HepG2 (cell line): ENCODE results near the gene MTTP. TPM values are rescaled to one million over a fixed set of nuclear protein-coding genes. Genes with fewer than 3 reads are reported as not detected.
A peak's percentile ranks its signal among the peaks of the same experiment; 100 is the strongest.

ENCODE experiments used
- CENPX ChIP-seq: sonication (generic); formaldehyde crosslinking; IDR thresholded peaks from 2 replicates; pipeline ENCODE4 v1.9.0; 2021; ENCODE audit warnings: mild to moderate bottlenecking, missing genetic modification reagents, moderate library complexity
- CREM ChIP-seq, 2 experiments: sonication (generic) in 1 of 2; formaldehyde crosslinking in 1 of 2; IDR thresholded peaks; 2 replicates each; pipeline versions ENCODE4 v1.4.0 to v1.6.1; 2016 to 2020; ENCODE audit warnings: antibody characterized with exemption in 1 of 2, mild to moderate bottlenecking in 1 of 2, missing genetic modification reagents in 1 of 2
- FOXO1 ChIP-seq: sonication (generic); formaldehyde crosslinking; IDR thresholded peaks from 2 replicates; pipeline ENCODE4 v1.4.0; 2020; ENCODE audit warnings: missing genetic modification reagents
- GABPA ChIP-seq, 2 experiments: IDR thresholded peaks; 2 replicates each; pipeline ENCODE4 v1.6.1; 2011 to 2016; ENCODE audit warnings: low read depth in 2 of 2, low read length in 1 of 2, missing biosample characterization in 1 of 2, missing genetic modification characterization in 1 of 2
- KDM5B ChIP-seq: sonication (generic); formaldehyde crosslinking; IDR thresholded peaks from 2 replicates; pipeline ENCODE4 v1.4.0; 2020; ENCODE audit warnings: missing genetic modification reagents, mild to moderate bottlenecking, borderline replicate concordance
- KDM6A ChIP-seq: IDR thresholded peaks from 2 replicates; pipeline ENCODE4 v1.6.1; 2016; ENCODE audit warnings: low read depth
- PLSCR1 ChIP-seq: sonication (generic); formaldehyde crosslinking; IDR thresholded peaks from 2 replicates; pipeline ENCODE4 v1.5.0; 2020; ENCODE audit warnings: missing genetic modification reagents, mild to moderate bottlenecking, borderline replicate concordance
- ZMYM2 ChIP-seq: sonication (generic); formaldehyde crosslinking; IDR thresholded peaks from 2 replicates; pipeline ENCODE4 v1.8.0; 2022; ENCODE audit warnings: mild to moderate bottlenecking, missing genetic modification reagents
- ZNF333 ChIP-seq: sonication (generic); formaldehyde crosslinking; IDR thresholded peaks from 2 replicates; pipeline ENCODE4 v1.4.0; 2020; ENCODE audit warnings: mild to moderate bottlenecking, missing genetic modification reagents, borderline replicate concordance
- ZNF569 ChIP-seq: sonication (generic); formaldehyde crosslinking; IDR thresholded peaks from 2 replicates; pipeline ENCODE4 v1.5.0; 2020; ENCODE audit warnings: mild to moderate bottlenecking, missing genetic modification reagents, moderate library complexity, borderline replicate concordance
- ZNF850 ChIP-seq: sonication (generic); formaldehyde crosslinking; conservative IDR thresholded peaks from 2 replicates; pipeline ENCODE4 v1.9.0; 2021; ENCODE audit warnings: mild to moderate bottlenecking, missing genetic modification reagents
- polyA plus RNA-seq, 8 experiments: library from polyadenylated mRNA; depleted of rRNA in 3 of 8; stranded (reverse) in 7 of 8; unstranded in 1 of 8; fragments of >200 nt; fragmentation: Illumina TruSeq in 4 of 8; extraction: Trizol in 4 of 8; gene quantifications; 2 replicates each; pipeline versions ENCODE4 v1.2.1 to v1.2.3, GENCODE V29; 2011 to 2016; ENCODE audit warnings: low read depth in 4 of 8, missing spikeins in 1 of 8, mixed read lengths in 1 of 8; ENCODE audit not compliant: insufficient read depth in 1 of 8
- total RNA-seq, 5 experiments: library from RNA; depleted of rRNA; stranded (reverse); fragments of >200 nt; fragmentation: Illumina TruSeq; extraction: Trizol; gene quantifications; 2 replicates each; pipeline ENCODE4 v1.2.3, GENCODE V29; 2016; ENCODE audit warnings: low read depth in 1 of 5
- TF ChIP-seq, protein P1 (sequence below): sonication (generic); formaldehyde crosslinking; IDR thresholded peaks from 2 replicates; pipeline ENCODE4 v1.4.0; 2020; ENCODE audit warnings: missing genetic modification reagents
- TF ChIP-seq, protein P2 (sequence below): sonication (generic); formaldehyde crosslinking; IDR thresholded peaks from 2 replicates; pipeline ENCODE4 v1.9.0; 2022; ENCODE audit warnings: missing genetic modification reagents, mild to moderate bottlenecking, borderline replicate concordance
- TF ChIP-seq, protein P3 (sequence below): sonication (generic); formaldehyde crosslinking; IDR thresholded peaks from 2 replicates; pipeline ENCODE4; 2020; ENCODE audit warnings: missing genetic modification reagents, mild to moderate bottlenecking, borderline replicate concordance
- TF ChIP-seq, protein P4 (sequence below): sonication (generic); formaldehyde crosslinking; IDR thresholded peaks from 2 replicates; pipeline ENCODE4 v1.9.0; 2021; ENCODE audit warnings: missing genetic modification reagents, mild to moderate bottlenecking, borderline replicate concordance

Gene MTTP
- total and polyA plus RNA-seq, 2 of the 13 experiments (the other 11 are each of a cell fraction or from before 2014, with no cell fraction given): 84.7 to 102 TPM

DNA sequence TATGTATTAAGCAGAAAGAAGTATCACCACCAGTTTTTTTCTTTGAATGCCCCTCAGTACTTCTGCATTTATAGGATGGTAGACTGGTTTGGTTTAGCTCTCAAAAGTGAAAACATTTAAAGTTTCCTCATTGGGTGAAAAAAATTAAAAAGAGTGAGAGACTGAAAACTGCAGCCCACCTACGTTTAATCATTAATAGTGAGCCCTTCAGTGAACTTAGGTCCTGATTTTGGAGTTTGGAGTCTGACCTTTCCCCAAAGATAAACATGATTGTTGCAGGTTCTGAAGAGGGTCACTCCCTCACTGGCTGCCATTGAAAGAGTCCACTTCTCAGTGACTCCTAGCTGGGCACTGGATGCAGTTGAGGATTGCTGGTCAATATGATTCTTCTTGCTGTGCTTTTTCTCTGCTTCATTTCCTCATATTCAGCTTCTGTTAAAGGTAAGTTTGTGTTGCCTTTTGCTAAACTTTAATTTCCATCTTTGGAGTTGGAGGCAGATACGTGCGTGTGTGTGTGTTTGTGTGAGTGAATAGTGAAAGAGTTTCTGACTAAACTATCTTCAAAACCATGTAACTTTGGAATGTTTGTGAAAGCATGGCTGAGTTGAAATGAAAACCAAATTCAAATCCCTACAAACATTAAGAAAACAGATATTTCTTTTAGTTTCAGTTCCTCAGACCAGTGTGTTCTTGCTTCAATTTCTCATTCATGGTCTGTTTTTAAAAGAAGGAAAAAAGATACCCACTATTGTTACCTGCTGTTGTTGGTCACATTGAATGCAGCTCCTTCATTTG is at the start of gene MTTP (continued):
- TF ChIP-seq, protein P1, sequence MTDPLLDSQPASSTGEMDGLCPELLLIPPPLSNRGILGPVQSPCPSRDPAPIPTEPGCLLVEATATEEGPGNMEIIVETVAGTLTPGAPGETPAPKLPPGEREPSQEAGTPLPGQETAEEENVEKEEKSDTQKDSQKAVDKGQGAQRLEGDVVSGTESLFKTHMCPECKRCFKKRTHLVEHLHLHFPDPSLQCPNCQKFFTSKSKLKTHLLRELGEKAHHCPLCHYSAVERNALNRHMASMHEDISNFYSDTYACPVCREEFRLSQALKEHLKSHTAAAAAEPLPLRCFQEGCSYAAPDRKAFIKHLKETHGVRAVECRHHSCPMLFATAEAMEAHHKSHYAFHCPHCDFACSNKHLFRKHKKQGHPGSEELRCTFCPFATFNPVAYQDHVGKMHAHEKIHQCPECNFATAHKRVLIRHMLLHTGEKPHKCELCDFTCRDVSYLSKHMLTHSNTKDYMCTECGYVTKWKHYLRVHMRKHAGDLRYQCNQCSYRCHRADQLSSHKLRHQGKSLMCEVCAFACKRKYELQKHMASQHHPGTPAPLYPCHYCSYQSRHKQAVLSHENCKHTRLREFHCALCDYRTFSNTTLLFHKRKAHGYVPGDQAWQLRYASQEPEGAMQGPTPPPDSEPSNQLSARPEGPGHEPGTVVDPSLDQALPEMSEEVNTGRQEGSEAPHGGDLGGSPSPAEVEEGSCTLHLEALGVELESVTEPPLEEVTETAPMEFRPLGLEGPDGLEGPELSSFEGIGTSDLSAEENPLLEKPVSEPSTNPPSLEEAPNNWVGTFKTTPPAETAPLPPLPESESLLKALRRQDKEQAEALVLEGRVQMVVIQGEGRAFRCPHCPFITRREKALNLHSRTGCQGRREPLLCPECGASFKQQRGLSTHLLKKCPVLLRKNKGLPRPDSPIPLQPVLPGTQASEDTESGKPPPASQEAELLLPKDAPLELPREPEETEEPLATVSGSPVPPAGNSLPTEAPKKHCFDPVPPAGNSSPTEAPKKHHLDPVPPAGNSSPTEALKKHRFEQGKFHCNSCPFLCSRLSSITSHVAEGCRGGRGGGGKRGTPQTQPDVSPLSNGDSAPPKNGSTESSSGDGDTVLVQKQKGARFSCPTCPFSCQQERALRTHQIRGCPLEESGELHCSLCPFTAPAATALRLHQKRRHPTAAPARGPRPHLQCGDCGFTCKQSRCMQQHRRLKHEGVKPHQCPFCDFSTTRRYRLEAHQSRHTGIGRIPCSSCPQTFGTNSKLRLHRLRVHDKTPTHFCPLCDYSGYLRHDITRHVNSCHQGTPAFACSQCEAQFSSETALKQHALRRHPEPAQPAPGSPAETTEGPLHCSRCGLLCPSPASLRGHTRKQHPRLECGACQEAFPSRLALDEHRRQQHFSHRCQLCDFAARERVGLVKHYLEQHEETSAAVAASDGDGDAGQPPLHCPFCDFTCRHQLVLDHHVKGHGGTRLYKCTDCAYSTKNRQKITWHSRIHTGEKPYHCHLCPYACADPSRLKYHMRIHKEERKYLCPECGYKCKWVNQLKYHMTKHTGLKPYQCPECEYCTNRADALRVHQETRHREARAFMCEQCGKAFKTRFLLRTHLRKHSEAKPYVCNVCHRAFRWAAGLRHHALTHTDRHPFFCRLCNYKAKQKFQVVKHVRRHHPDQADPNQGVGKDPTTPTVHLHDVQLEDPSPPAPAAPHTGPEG (CRISPR knock-in tag): no peak
- TF ChIP-seq, protein P2, sequence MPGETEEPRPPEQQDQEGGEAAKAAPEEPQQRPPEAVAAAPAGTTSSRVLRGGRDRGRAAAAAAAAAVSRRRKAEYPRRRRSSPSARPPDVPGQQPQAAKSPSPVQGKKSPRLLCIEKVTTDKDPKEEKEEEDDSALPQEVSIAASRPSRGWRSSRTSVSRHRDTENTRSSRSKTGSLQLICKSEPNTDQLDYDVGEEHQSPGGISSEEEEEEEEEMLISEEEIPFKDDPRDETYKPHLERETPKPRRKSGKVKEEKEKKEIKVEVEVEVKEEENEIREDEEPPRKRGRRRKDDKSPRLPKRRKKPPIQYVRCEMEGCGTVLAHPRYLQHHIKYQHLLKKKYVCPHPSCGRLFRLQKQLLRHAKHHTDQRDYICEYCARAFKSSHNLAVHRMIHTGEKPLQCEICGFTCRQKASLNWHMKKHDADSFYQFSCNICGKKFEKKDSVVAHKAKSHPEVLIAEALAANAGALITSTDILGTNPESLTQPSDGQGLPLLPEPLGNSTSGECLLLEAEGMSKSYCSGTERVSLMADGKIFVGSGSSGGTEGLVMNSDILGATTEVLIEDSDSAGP (CRISPR knock-in tag): no peak
- TF ChIP-seq CENPX (CRISPR knock-in tag): no peak
- peak; percentile 69 for TF ChIP-seq CREM (IDR thresholded peaks at IDR 0.05)
- no peak for TF ChIP-seq CREM (CRISPR knock-in tag; IDR thresholded peaks at IDR 0.05)
- TF ChIP-seq KDM6A (CRISPR knock-in tag): peak; percentile 86
- TF ChIP-seq KDM5B (CRISPR knock-in tag): no peak
- TF ChIP-seq, protein P3, sequence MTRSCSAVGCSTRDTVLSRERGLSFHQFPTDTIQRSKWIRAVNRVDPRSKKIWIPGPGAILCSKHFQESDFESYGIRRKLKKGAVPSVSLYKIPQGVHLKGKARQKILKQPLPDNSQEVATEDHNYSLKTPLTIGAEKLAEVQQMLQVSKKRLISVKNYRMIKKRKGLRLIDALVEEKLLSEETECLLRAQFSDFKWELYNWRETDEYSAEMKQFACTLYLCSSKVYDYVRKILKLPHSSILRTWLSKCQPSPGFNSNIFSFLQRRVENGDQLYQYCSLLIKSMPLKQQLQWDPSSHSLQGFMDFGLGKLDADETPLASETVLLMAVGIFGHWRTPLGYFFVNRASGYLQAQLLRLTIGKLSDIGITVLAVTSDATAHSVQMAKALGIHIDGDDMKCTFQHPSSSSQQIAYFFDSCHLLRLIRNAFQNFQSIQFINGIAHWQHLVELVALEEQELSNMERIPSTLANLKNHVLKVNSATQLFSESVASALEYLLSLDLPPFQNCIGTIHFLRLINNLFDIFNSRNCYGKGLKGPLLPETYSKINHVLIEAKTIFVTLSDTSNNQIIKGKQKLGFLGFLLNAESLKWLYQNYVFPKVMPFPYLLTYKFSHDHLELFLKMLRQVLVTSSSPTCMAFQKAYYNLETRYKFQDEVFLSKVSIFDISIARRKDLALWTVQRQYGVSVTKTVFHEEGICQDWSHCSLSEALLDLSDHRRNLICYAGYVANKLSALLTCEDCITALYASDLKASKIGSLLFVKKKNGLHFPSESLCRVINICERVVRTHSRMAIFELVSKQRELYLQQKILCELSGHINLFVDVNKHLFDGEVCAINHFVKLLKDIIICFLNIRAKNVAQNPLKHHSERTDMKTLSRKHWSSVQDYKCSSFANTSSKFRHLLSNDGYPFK: no peak
- TF ChIP-seq ZNF569 (CRISPR knock-in tag): no peak
- no peak for TF ChIP-seq GABPA (IDR thresholded peaks at IDR 0.05; ENCODE audit: low read depth, low read length)
- no peak for TF ChIP-seq GABPA (CRISPR knock-in tag; IDR thresholded peaks at IDR 0.05; ENCODE audit: low read depth)
- TF ChIP-seq PLSCR1 (CRISPR knock-in tag): no peak
- TF ChIP-seq FOXO1 (CRISPR knock-in tag): peak; percentile 76; the same call in 1 of the 2 replicates
- TF ChIP-seq ZNF850 (CRISPR knock-in tag): no peak
- no peak for TF ChIP-seq ZNF333
- TF ChIP-seq, protein P4, sequence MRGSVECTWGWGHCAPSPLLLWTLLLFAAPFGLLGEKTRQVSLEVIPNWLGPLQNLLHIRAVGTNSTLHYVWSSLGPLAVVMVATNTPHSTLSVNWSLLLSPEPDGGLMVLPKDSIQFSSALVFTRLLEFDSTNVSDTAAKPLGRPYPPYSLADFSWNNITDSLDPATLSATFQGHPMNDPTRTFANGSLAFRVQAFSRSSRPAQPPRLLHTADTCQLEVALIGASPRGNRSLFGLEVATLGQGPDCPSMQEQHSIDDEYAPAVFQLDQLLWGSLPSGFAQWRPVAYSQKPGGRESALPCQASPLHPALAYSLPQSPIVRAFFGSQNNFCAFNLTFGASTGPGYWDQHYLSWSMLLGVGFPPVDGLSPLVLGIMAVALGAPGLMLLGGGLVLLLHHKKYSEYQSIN: no peak
- TF ChIP-seq ZMYM2 (CRISPR knock-in tag): 0 out of 2 replicates have a peak, but pooled peaks have one; percentile 60
